Memory B cell (primary cell): ENCODE results near the gene TNS2.

Source experiments
- ATAC-seq: fragments of 150-1000 bp; cut with Tn5 transposase; 2 replicates; pipeline ENCODE4 v1.10.0; 2021; ENCODE audit warnings: low read depth, mild to moderate bottlenecking, moderate library complexity
- DNase-seq, 2 donors: peaks; one replicate each; pipeline ENCODE4 v3.0.0; 2022; ENCODE audit warnings: low spot score in 2 of 2
- H3K27ac Mint-ChIP-seq: one replicate; pipeline ENCODE4 v1.8.0; 2022; ENCODE audit warnings: mild to moderate bottlenecking, moderate library complexity, mixed read lengths
- H3K27me3 Mint-ChIP-seq: one replicate; pipeline ENCODE4 v1.8.0; 2022; ENCODE audit warnings: mixed read lengths
- H3K36me3 Mint-ChIP-seq: one replicate; pipeline ENCODE4 v1.8.0; 2022; ENCODE audit warnings: mild to moderate bottlenecking, mixed read lengths
- H3K4me1 Mint-ChIP-seq: one replicate; pipeline ENCODE4 v1.8.0; 2022; ENCODE audit warnings: mixed read lengths
- H3K4me3 Mint-ChIP-seq: one replicate; pipeline ENCODE4 v1.8.0; 2022; ENCODE audit warnings: mild to moderate bottlenecking, moderate library complexity, mixed read lengths
- H3K9me3 Mint-ChIP-seq: one replicate; pipeline ENCODE4 v1.8.0; 2022; ENCODE audit warnings: mixed read lengths

The TNS2 gene

GRCh38 chr12:53057816-53058500 lies 8.1 kb downstream of the TNS2 start:
- no peak overlapping the region for H3K27ac Mint-ChIP-seq
- H3K27me3 Mint-ChIP-seq: peaks cover 4% of the 10 kb centered on the region
- no peaks in the 10 kb centered on the region for H3K36me3 Mint-ChIP-seq
- peaks cover 10% of the 10 kb centered on the region for H3K4me1 Mint-ChIP-seq
- DNase-seq (no peak), ATAC-seq (no peak)
- H3K4me3 Mint-ChIP-seq: no peak overlapping the region
- H3K9me3 Mint-ChIP-seq: no peaks in the 10 kb centered on the region

- Mint-ChIP-seq H3K36me3 (peaks cover 2% of the 10 kb centered on the region), H3K27me3 (peaks cover 4% of the 10 kb centered on the region), H3K27ac (no peak overlapping the region), H3K9me3 (no peaks in the 10 kb centered on the region), H3K4me1 (peaks cover 6% of the 10 kb centered on the region), H3K4me3 (no peak overlapping the region)
- no peak for DNase-seq
- no peak for ATAC-seq
Observed at GRCh38 chr12:53058674-53059433, 9.0 kb downstream of the TNS2 start.

GRCh38 chr12:53059434-53060063 lies 9.7 kb downstream of the TNS2 start:
- Mint-ChIP-seq H3K27ac (no peak overlapping the region), H3K9me3 (no peaks in the 10 kb centered on the region)

GRCh38 chr12:53060064-53060720 lies 10.3 kb downstream of the TNS2 start:
- peaks cover 9% of the 10 kb centered on the region for H3K36me3 Mint-ChIP-seq
- H3K27ac Mint-ChIP-seq: no peak overlapping the region
- no peak for DNase-seq

More at GRCh38 chr12:53059434-53060063, 9.7 kb downstream of the TNS2 start:
- peaks cover 4% of the 10 kb centered on the region for H3K27me3 Mint-ChIP-seq
- H3K4me3 Mint-ChIP-seq: no peak overlapping the region
- no peak for ATAC-seq
- no peak for DNase-seq
- peaks cover 4% of the 10 kb centered on the region for H3K36me3 Mint-ChIP-seq
- H3K4me1 Mint-ChIP-seq: no peaks in the 10 kb centered on the region

GRCh38 chr12:53060721-53061276 lies 10.9 kb downstream of the TNS2 start:
- Mint-ChIP-seq H3K9me3 (no peaks in the 10 kb centered on the region), H3K27me3 (peaks cover 4% of the 10 kb centered on the region), H3K4me3 (no peak overlapping the region), H3K4me1 (no peaks in the 10 kb centered on the region), H3K36me3 (peaks cover 11% of the 10 kb centered on the region), H3K27ac (no peak overlapping the region)
- ATAC-seq (no peak), DNase-seq (no peak)

More at GRCh38 chr12:53060064-53060720, 10.3 kb downstream of the TNS2 start:
- Mint-ChIP-seq H3K9me3 (no peaks in the 10 kb centered on the region), H3K4me1 (no peaks in the 10 kb centered on the region), H3K27me3 (peaks cover 4% of the 10 kb centered on the region), H3K4me3 (no peak overlapping the region)
- no peak for ATAC-seq

GRCh38 chr12:53061404-53062010 lies 11.6 kb downstream of the TNS2 start:
- Mint-ChIP-seq H3K27me3 (peaks cover 4% of the 10 kb centered on the region), H3K27ac (no peak overlapping the region), H3K9me3 (no peaks in the 10 kb centered on the region), H3K4me3 (no peak overlapping the region), H3K36me3 (peaks cover 14% of the 10 kb centered on the region), H3K4me1 (peaks cover 2% of the 10 kb centered on the region)
- DNase-seq (no peak), ATAC-seq (no peak)

GRCh38 chr12:53062011-53062961 lies 12.4 kb downstream of the TNS2 start:
- peaks cover 4% of the 10 kb centered on the region for H3K27me3 Mint-ChIP-seq
- H3K4me1 Mint-ChIP-seq: peaks cover 2% of the 10 kb centered on the region
- no peak overlapping the region for H3K27ac Mint-ChIP-seq
- no peak overlapping the region for H3K4me3 Mint-ChIP-seq
- DNase-seq: no peak
- peaks cover 15% of the 10 kb centered on the region for H3K36me3 Mint-ChIP-seq
- no peak for ATAC-seq
- no peaks in the 10 kb centered on the region for H3K9me3 Mint-ChIP-seq

- Mint-ChIP-seq H3K9me3 (no peaks in the 10 kb centered on the region), H3K4me1 (peaks cover 2% of the 10 kb centered on the region), H3K36me3 (peaks cover 15% of the 10 kb centered on the region), H3K27ac (no peak overlapping the region), H3K4me3 (no peak overlapping the region), H3K27me3 (peaks cover 2% of the 10 kb centered on the region)
- no peak for ATAC-seq
- DNase-seq: no peak
Observed at GRCh38 chr12:53062977-53063707, 13.3 kb downstream of the TNS2 start.

GRCh38 chr12:53063708-53064612 lies 14.1 kb downstream of the TNS2 start:
- Mint-ChIP-seq H3K36me3 (peaks cover 15% of the 10 kb centered on the region), H3K9me3 (no peaks in the 10 kb centered on the region), H3K4me3 (no peak overlapping the region), H3K27me3 (peaks cover 2% of the 10 kb centered on the region), H3K4me1 (peaks cover 2% of the 10 kb centered on the region), H3K27ac (no peak overlapping the region)
- ATAC-seq (no peak), DNase-seq (no peak)

- Mint-ChIP-seq H3K36me3 (peaks cover 15% of the 10 kb centered on the region), H3K9me3 (no peaks in the 10 kb centered on the region), H3K27ac (no peak overlapping the region), H3K4me1 (peaks cover 4% of the 10 kb centered on the region), H3K27me3 (peaks cover 2% of the 10 kb centered on the region), H3K4me3 (no peak overlapping the region)
- ATAC-seq: no peak
- no peak for DNase-seq
Observed at GRCh38 chr12:53064613-53065436, 15.0 kb downstream of the TNS2 start.

- Mint-ChIP-seq H3K4me3 (no peak overlapping the region), H3K27ac (no peak overlapping the region), H3K9me3 (no peaks in the 10 kb centered on the region), H3K27me3 (no peaks in the 10 kb centered on the region), H3K4me1 (peaks cover 4% of the 10 kb centered on the region), H3K36me3 (peaks cover 18% of the 10 kb centered on the region)
- no peak for DNase-seq
- ATAC-seq: no peak
Observed at GRCh38 chr12:53065470-53065869, 15.6 kb downstream of the TNS2 start.
